ENCODE measurements around the gene NUP210.

NUP210 gene

GRCh38 chr3:13365390-13366379 lies 54.4 kb downstream of the NUP210 start:
- Mint-ChIP-seq H3K4me1 (ENCODE audit: low read depth) (no peaks in the 10 kb centered on the region), H3K36me3 (ENCODE audit: low read depth) (peaks cover 55% of the 10 kb centered on the region)

DNA sequence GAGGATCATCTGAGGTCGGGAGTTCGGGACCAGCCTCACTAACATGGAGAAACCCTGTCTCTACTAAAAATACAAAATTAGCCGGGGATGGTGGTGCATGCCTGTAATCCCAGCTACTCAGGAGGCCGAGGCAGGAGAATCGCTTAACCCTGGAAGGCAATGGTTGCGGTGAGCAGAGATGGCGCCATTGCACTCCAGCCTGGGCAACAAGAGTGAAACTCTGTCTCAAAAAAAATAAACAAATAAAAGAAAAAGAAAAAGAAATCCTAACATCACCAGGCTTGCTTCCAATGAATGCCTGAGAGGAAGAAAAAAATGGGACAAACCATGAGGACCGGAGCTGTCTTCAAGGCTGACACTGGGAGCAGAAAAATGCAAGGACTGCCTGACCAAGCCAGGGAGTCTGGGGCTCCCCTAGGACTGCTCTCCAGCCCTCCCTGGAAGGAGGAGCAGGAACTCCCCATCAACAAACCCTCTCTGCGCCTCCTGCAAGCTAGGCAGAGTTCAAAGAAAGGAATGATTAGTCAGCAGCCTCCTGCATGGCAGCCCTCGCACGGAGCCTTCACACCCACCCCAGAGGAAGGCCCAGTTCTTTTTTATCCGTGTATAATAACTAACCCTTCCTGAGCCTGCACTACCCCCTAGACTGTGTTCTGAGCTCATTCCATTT lies 55.4 kb downstream of the NUP210 start:
- H3K27ac Mint-ChIP-seq = no peak overlapping the region
- H3K27me3 Mint-ChIP-seq = no peaks in the 10 kb centered on the region
- H3K4me1 Mint-ChIP-seq (ENCODE audit: low read depth) = no peaks in the 10 kb centered on the region
- no peaks in the 10 kb centered on the region for H3K9me3 Mint-ChIP-seq
- peaks cover 51% of the 10 kb centered on the region for H3K36me3 Mint-ChIP-seq (ENCODE audit: low read depth)
- no peak overlapping the region for H3K4me3 Mint-ChIP-seq

More at GRCh38 chr3:13365390-13366379, 54.4 kb downstream of the NUP210 start:
- H3K9me3 Mint-ChIP-seq = no peaks in the 10 kb centered on the region
- no peak overlapping the region for H3K4me3 Mint-ChIP-seq
- H3K27ac Mint-ChIP-seq = no peak overlapping the region
- no peaks in the 10 kb centered on the region for H3K27me3 Mint-ChIP-seq

DNA sequence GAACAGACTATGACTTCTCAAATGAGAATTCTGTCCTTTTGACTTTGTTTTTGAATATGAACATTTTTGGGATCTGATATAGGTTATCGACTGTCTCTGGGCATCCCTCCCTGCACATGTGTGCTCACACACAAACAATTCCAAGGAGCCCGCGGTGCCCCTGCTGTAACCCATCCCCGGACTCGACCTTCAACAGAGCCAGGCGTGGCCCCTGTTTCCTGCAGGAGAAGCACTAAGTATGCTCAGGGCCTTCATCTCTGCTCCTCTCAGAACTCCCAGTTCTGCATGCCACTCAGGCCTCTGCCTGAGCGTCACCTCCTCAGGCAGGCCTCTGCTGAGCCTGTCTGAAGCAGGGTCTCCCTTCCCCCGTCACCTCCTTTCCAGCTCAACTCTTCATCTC lies 57.6 kb downstream of the NUP210 start:
- Mint-ChIP-seq H3K27me3 (no peaks in the 10 kb centered on the region), H3K4me3 (no peak overlapping the region), H3K36me3 (ENCODE audit: low read depth) (peaks cover 53% of the 10 kb centered on the region), H3K27ac (no peak overlapping the region), H3K4me1 (ENCODE audit: low read depth) (no peaks in the 10 kb centered on the region), H3K9me3 (no peaks in the 10 kb centered on the region)

DNA sequence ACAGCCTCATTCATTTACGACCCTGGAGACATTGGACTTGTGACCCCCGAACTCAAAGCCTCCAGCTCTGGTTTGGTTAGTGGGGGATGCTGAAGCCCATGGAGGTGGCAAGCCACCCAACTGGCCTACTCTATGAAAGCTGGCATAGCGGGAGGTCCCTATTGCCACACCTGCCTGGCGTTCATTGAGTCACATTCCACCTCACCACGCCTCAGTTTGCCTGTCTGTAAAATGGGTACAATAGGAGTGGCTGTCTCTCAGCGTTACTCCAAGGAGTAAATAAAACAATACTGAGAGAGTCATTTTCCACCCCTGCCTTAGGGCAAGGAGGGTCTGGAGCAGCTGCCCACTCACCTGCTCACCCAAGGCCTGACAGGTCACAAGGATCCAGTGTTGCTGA lies 60.2 kb downstream of the NUP210 start:
- H3K36me3 Mint-ChIP-seq (ENCODE audit: low read depth) = peaks cover 66% of the 10 kb centered on the region
- no peaks in the 10 kb centered on the region for H3K9me3 Mint-ChIP-seq
- no peaks in the 10 kb centered on the region for H3K4me1 Mint-ChIP-seq (ENCODE audit: low read depth)

DNA sequence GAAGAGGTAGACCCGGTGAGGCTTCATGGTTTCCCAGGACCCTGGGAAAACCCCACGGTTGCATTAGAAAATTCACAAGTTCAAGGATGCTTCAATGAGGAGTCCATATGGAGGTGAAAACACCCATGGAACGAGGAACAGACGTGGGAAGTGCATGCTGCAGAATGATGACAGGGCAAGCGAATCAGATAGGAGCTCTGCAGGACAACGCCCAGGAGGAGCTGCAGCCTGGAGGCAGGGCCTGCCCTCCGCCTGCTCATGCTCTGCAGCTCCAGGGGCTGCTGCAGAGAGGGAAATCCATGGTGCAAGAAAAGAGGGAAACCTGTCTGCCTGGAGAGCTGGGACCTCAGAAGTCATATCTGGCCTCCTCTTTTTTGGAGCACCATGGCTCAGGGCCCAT lies 61.5 kb downstream of the NUP210 start:
- Mint-ChIP-seq H3K36me3 (ENCODE audit: low read depth) (peaks cover 71% of the 10 kb centered on the region), H3K4me3 (no peak overlapping the region), H3K27ac (no peak overlapping the region), H3K27me3 (no peaks in the 10 kb centered on the region), H3K4me1 (ENCODE audit: low read depth) (peaks cover 7% of the 10 kb centered on the region), H3K9me3 (no peaks in the 10 kb centered on the region)

More for the DNA sequence above, 60.2 kb downstream of the NUP210 start:
- Mint-ChIP-seq H3K27me3 (no peaks in the 10 kb centered on the region), H3K27ac (no peak overlapping the region), H3K4me3 (no peak overlapping the region)

DNA sequence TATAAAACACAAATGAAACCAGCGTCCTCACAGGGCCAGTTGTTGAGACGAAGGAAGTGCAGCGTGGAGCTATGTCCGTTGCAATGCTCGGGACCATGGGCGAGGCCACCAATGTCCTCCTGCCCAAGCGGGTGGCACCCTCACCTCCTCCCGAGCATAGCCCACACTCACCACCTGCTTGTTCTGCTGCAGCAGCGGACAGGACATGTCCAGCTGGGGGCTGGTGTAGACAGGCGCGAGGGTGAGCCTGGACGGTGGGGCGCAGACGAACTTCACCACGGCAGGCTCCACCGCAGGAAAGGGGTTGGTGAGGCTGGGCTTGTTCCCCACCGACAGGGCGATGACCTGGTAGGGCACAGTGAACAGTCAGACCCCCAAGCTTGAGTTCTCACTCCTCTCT lies 62.1 kb downstream of the NUP210 start:
- peaks cover 71% of the 10 kb centered on the region for H3K36me3 Mint-ChIP-seq (ENCODE audit: low read depth)
- no peak overlapping the region for H3K27ac Mint-ChIP-seq
- H3K4me3 Mint-ChIP-seq = no peak overlapping the region
- no peaks in the 10 kb centered on the region for H3K9me3 Mint-ChIP-seq
- no peaks in the 10 kb centered on the region for H3K27me3 Mint-ChIP-seq
- peaks cover 13% of the 10 kb centered on the region for H3K4me1 Mint-ChIP-seq (ENCODE audit: low read depth)

DNA sequence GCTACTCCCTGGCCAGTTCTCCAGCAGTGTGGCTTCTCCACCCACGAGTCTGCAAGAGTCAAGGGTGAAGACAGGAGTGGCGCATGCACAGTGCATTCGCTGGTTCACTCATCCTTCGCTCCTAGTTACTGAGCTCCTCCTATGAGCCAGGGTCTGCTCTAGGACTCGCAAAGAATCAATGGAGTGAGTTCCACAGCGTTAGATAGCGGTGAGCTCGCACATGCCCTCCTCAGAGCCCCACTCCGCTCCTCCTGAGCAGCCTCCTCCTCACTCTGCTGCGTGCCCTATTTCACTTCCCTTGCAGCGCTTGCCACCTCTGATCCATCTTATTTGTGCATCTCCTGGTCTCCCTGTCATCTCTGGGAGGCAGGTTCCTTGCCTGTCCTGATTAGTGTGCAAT lies 63.0 kb downstream of the NUP210 start:
- Mint-ChIP-seq H3K4me3 (no peak overlapping the region), H3K4me1 (ENCODE audit: low read depth) (peaks cover 23% of the 10 kb centered on the region), H3K9me3 (no peaks in the 10 kb centered on the region), H3K36me3 (ENCODE audit: low read depth) (peaks cover 71% of the 10 kb centered on the region), H3K27ac (no peak overlapping the region), H3K27me3 (no peaks in the 10 kb centered on the region)

DNA sequence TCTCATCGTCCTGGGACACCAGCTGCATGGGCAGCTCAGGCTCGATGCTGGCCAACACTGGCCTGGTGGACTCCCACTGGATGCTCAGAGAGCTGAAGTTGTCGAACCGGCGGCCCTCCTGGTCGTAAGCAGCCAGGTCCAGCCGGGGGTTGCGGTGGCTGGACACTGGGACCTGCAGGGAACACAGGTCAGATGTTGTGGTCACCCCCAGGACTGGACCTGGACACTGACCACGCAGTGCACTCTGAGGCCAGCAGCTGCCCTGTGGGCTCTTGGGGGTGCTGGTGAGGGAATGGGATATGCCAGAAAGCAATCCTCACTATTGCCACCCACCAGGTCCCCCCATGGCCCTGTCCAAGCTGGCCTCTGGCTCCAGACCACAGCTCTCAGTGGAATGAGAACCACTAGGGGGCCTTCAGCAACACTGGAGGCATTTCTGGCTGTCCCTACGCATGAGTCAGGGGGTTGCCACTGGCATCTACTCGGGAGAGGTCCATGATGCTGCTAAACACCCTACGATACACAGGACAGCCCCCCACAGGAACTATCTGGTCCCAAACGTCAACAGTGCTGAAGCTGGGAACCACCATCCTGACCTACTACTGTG lies 66.1 kb downstream of the NUP210 start:
- Mint-ChIP-seq H3K36me3 (ENCODE audit: low read depth) (peaks cover 77% of the 10 kb centered on the region), H3K27me3 (no peaks in the 10 kb centered on the region), H3K27ac (peak overlapping the region; percentile 81), H3K9me3 (no peaks in the 10 kb centered on the region), H3K4me1 (ENCODE audit: low read depth) (peaks cover 43% of the 10 kb centered on the region), H3K4me3 (no peak overlapping the region)

DNA sequence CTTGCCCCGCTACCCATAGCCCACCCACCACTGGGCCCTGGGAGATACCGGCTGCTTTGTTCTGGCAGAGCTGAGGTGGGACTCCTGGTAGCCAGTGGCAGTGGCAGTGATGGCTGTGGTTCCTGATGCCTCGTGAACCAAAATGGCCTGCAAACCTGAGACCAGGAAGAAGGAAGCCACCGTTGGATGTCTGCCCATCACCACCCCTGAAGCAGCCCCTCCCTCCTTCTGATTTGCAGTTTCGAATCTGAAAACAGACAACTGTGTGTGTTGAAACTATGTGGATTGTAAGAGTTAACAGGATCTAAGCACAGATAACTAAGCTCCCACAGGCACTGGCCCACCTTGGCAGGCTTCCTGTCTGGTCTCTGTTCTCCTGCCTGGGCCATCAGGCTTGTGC lies 66.6 kb downstream of the NUP210 start:
- Mint-ChIP-seq H3K9me3 (no peaks in the 10 kb centered on the region), H3K27ac (peak overlapping the region; percentile 70), H3K36me3 (ENCODE audit: low read depth) (peaks cover 77% of the 10 kb centered on the region), H3K4me3 (no peak overlapping the region), H3K4me1 (ENCODE audit: low read depth) (peaks cover 48% of the 10 kb centered on the region), H3K27me3 (no peaks in the 10 kb centered on the region)

- no peaks in the 10 kb centered on the region for H3K27me3 Mint-ChIP-seq
- no peak overlapping the region for H3K4me3 Mint-ChIP-seq
- peaks cover 56% of the 10 kb centered on the region for H3K4me1 Mint-ChIP-seq (ENCODE audit: low read depth)
- peak overlapping the region; percentile 92 for H3K27ac Mint-ChIP-seq
- H3K36me3 Mint-ChIP-seq (ENCODE audit: low read depth) = peaks cover 77% of the 10 kb centered on the region
- H3K9me3 Mint-ChIP-seq = no peaks in the 10 kb centered on the region
Observed at GRCh38 chr3:13352621-13353131, 67.4 kb downstream of the NUP210 start.

DNA sequence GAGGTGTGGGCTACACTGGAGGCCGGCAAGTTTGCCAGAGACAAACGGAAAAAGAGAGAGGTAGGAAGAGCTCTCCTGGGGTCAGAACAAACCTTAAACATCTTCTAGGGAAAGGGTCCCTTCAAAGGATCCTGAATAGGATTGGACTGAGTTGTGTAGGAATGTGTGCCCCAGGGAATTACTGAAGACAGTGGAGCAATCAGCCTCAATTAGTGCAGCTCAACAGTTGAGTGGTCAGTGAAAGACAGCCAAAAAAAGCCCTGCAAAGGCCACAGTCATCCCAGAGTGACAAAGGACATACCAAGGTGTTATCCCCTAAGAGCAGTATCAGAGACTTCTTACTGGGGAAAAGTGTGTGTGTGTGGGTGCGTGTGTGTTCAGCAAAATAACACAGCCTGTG lies 70.3 kb downstream of the NUP210 start:
- Mint-ChIP-seq H3K4me3 (no peak overlapping the region), H3K4me1 (ENCODE audit: low read depth) (peaks cover 73% of the 10 kb centered on the region), H3K27me3 (no peaks in the 10 kb centered on the region), H3K9me3 (no peaks in the 10 kb centered on the region), H3K36me3 (ENCODE audit: low read depth) (peaks cover 79% of the 10 kb centered on the region), H3K27ac (no peak overlapping the region)

GRCh38 chr3:13348661-13349396 lies 71.3 kb downstream of the NUP210 start:
- peak overlapping the region; percentile 52 for H3K27ac Mint-ChIP-seq
- H3K9me3 Mint-ChIP-seq = no peaks in the 10 kb centered on the region
- no peak overlapping the region for H3K4me3 Mint-ChIP-seq
- H3K4me1 Mint-ChIP-seq (ENCODE audit: low read depth) = peaks cover 72% of the 10 kb centered on the region
- peaks cover 80% of the 10 kb centered on the region for H3K36me3 Mint-ChIP-seq (ENCODE audit: low read depth)
- no peaks in the 10 kb centered on the region for H3K27me3 Mint-ChIP-seq

- no peak overlapping the region for H3K4me3 Mint-ChIP-seq
- no peaks in the 10 kb centered on the region for H3K27me3 Mint-ChIP-seq
- peaks cover 64% of the 10 kb centered on the region for H3K4me1 Mint-ChIP-seq (ENCODE audit: low read depth)
- H3K36me3 Mint-ChIP-seq (ENCODE audit: low read depth) = peaks cover 77% of the 10 kb centered on the region
- peak overlapping the region; percentile 52 for H3K27ac Mint-ChIP-seq
- H3K9me3 Mint-ChIP-seq = no peaks in the 10 kb centered on the region
Observed at GRCh38 chr3:13348100-13348499, 72.0 kb downstream of the NUP210 start.

- Mint-ChIP-seq H3K27ac (peak overlapping the region; percentile 75), H3K4me3 (no peak overlapping the region), H3K9me3 (no peaks in the 10 kb centered on the region), H3K36me3 (ENCODE audit: low read depth) (peaks cover 76% of the 10 kb centered on the region), H3K27me3 (no peaks in the 10 kb centered on the region), H3K4me1 (ENCODE audit: low read depth) (peaks cover 58% of the 10 kb centered on the region)
Observed at GRCh38 chr3:13347390-13347950, 72.7 kb downstream of the NUP210 start.
